ENCODE data around the gene SPHKAP.

DNA sequence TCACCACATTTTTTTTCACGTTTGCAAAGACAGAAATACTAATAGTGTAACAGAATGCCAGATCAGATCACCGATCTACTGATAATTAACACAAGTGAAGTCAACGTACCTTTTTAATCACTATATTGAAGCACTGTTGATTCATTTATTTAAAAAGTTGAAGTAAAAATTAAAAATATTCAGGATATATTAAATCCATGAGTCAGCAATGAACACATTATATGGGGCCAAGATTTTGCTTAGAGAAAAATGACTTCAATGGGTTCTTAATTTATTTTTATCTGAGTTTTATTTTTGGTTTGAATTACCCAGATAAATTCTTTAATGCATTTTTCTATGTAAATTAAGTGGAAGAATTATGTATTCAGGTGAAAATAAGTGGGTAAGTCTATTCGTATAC lies 14.2 kb downstream of the SPHKAP start:
- TF ChIP-seq, protein P1, sequence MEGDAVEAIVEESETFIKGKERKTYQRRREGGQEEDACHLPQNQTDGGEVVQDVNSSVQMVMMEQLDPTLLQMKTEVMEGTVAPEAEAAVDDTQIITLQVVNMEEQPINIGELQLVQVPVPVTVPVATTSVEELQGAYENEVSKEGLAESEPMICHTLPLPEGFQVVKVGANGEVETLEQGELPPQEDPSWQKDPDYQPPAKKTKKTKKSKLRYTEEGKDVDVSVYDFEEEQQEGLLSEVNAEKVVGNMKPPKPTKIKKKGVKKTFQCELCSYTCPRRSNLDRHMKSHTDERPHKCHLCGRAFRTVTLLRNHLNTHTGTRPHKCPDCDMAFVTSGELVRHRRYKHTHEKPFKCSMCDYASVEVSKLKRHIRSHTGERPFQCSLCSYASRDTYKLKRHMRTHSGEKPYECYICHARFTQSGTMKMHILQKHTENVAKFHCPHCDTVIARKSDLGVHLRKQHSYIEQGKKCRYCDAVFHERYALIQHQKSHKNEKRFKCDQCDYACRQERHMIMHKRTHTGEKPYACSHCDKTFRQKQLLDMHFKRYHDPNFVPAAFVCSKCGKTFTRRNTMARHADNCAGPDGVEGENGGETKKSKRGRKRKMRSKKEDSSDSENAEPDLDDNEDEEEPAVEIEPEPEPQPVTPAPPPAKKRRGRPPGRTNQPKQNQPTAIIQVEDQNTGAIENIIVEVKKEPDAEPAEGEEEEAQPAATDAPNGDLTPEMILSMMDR (IDR thresholded peaks at IDR 0.05), result no peak
- TF ChIP-seq POLR2A (IDR thresholded peaks at IDR 0.05), result no peak

Data from Peyer's patch (tissue), 4 donors.